Heart left ventricle (tissue), 13 donors: ENCODE data around the gene THSD4.

Experiments
- CTCF ChIP-seq, 12 donors: fragments of 200-600 bp; sonication (generic) in 4 of 12; IDR thresholded peaks; one replicate each; pipeline versions ENCODE4 v1.5.0 to v1.8.0; 2018 to 2022; ENCODE audit warnings: antibody characterized with exemption in 12 of 12, mild to moderate bottlenecking in 5 of 12
- POLR2A ChIP-seq, 2 donors: fragments of 450-650 bp; IDR thresholded peaks; one replicate each; pipeline ENCODE4 v1.6.1; 2017; ENCODE audit warnings: antibody characterized with exemption in 2 of 2, mild to moderate bottlenecking in 2 of 2, moderate library complexity in 2 of 2
- donor health status: ischemic (EF 13 %, LVEDD 7.1; RV severe dilation, severe dysfunction).
- donor health status: DM: no; HTN: yes; CAD: no.
- donor health status: DM: no; HTN: no; CAD: no.
- donor health status: ischemic (EF 25% LVEDD 6.9; RV normal size, moderate dysfunction).
- donor health status: ischemic (EF 25% LVEDD 5.7; RV mildly dilated, moderate dysfunction).
- donor health status: ischemic (EF 35%, LVEDD 5.7; RV mildly dilated, moderate dysfunction).
- donor health status: nonischemic (EF 11% LVEDD 7.7; RV severe dilation, severe dysfunction).
- donor health status: DM: yes; HTN: yes; CAD: no.
- donor health status: PGD.
- donor health status: ischemic (EF 29% LVEDD 5.4; RV normal size, mild dysfunction).
- donor health status: nonischemic (EF 23%, LVEDD 6.1; RV moderate dilation, normal function).

GRCh38 chr15:71677352-71677751 is 562.1 kb downstream of the THSD4 start:
- TF ChIP-seq POLR2A (IDR thresholded peaks at IDR 0.05) (no peak), CTCF (IDR thresholded peaks at IDR 0.05) (no peak)
